GM18858 (cell line): ENCODE data around the gene ACOD1.
"Not testable (repeated sequence)": the region's sequence is repeated elsewhere in the genome, so short reads cannot be mapped to it uniquely, and the experiment has no call there.

Experiments
- ATAC-seq: cut with Tn5 transposase; IDR thresholded peaks from one replicate; pipeline ENCODE4 v1.9.1; 2021; ENCODE audit not compliant: unreplicated experiment

Gene ACOD1

GRCh38 chr13:76950101-76950500 lies 1.8 kb downstream of the ACOD1 start:
- ATAC-seq = no peak

GRCh38 chr13:76953968-76954367 lies 5.7 kb downstream of the ACOD1 start:
- ATAC-seq = no peak

- no peak for ATAC-seq
These were observed 6.2 kb downstream of the ACOD1 start for GRCh38 chr13:76954538-76954937.

- no peak for ATAC-seq
These were observed 6.9 kb downstream of the ACOD1 start for GRCh38 chr13:76955193-76955592.

- ATAC-seq = no peak
These were observed 7.3 kb downstream of the ACOD1 start for GRCh38 chr13:76955661-76956060.

DNA sequence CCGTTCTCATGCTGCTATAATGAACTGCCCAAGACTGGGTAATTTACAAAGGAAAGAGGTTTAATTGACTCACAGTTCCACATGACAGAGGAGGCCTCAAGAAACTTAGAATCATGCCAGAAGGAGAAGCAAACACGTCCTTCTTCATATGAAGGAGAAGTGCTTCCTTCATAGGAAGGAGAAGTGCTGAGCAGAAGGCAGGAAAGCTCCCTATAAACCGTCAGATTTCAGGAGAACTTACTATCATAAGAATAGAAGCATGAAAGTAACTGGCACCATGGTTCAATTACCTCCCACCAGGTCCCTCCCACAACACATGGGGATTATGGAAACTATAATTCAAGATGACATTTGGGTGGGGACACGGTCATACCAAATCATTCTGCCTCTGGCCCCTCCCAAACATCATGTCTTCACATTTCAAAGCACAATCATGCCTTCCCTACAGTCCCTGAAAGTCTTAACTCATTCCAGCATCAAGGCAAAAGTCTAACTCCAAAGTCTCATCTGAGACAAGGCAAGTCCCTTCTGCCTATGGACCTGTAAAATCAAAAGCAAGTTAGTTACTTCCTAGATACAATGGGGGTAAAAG lies 10.6 kb downstream of the ACOD1 start:
- no peak for ATAC-seq

GRCh38 chr13:76959734-76960133 lies 11.4 kb downstream of the ACOD1 start:
- ATAC-seq = not testable (repeated sequence)

DNA sequence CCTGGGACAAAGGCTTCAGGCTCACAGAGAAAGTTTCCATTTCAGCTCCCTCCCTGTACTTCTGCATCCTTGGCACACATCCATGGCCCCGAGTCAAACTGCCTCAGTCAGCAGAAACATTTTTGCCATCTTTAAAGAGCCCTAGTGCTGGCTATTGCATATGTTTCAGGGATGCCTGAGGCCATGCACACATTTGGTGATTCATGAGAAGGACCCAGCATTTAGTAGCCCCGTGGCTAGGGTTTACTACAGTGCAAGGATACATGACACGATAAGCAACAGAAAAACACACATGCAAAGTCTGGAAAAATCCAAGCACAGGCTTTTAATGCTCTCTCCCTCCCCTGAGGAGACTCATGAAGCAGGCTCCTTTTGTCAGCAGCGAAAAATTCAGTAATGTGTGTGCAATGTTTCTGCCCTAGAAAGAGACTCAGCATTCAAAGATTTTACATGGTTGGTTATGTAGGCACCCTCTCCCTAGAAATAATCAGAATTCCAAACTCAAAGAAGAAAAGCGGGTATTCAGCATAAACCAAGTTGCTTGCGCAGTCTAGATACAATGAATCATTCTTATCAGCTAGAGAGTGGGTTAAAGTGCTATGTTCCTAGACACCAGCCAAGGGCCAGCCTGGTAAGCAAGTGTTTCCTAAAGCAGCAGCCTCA lies 17.6 kb downstream of the ACOD1 start:
- no peak for ATAC-seq

DNA sequence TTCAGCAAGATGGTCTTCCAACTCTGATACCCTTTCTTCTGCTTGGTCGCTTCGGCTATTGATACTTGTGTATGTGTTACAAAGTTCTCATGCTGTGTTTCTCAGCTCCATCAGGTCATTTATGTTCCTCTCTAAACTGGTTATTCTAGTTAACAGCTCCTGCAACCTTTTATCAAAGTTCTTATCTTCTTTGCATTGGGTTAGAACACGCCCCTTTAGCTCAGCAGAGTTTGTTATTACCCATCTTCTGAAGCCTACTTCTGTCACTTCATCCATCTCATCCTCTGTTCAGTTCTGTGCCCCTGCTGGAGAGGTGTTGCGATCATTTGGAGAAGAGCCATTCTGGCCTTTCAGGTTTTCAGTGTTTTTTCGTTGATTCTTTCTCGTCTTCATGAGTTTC lies 18.7 kb downstream of the ACOD1 start:
- no peak for ATAC-seq

DNA sequence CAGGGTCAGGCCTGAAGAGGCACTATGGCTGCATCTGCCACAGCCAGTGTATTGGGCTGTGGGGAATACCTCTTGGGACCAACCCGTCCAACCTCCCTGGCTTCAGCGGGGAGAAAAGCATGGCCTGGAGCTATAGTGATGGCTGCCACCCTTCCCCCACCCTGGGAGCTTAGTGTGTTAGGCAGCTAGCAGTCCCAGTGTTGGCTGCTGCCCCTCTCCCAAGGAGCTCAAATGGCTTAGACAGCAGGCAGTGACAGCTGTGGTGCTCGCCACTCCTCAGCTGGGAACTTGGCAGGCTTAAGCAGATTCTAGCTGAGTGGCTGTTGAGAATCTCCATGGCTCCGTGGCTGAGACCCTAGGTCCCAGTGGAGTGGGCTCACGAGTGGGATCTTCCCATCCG lies 19.7 kb downstream of the ACOD1 start:
- no peak for ATAC-seq

DNA sequence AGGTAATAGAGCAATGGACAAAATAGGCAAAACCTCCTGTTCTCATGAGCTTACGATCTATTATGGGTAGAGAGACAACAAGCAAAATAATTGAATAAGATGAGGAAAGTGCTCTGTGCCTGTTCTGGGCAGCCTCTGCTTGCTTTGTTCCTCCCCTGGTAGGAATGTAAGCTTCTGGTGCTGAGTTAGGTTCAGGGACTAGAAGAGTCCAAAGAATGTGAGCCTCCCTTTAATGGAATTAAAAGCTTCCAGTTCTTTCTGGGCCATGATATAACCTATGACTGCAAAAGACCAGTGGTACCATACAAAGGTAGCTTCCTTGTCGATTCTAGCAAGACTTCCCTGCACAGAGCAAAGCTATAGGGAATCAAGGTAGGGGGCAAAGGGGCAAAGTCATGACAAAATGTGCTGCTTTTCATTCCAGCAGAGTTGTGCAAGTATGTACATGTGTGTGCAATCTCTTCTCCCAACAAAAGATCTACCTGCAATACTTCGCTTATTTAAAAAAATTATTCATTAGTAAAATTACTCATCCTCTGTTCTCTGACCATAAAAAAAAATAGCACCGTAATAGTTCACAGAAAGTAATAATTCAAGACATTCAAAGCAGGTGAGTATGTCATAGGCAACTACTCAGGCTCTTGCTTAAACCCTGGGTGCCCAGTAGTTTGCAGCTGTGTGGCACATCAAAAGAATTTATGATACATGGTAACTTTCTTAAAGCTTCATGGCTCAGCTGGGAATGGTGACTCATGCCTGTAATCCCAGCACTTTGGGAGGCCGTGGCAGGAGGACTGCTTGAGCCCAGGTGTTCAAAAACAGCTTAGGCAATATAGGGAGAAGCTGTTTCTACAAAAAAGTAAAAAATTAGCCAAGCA lies 21.4 kb downstream of the ACOD1 start:
- no peak for ATAC-seq

- ATAC-seq = peak; percentile 80
These were observed 22.9 kb downstream of the ACOD1 start for GRCh38 chr13:76971215-76971614.

- ATAC-seq = no peak
These were observed 23.8 kb downstream of the ACOD1 start for GRCh38 chr13:76971851-76972829.

GRCh38 chr13:76973920-76974617 lies 25.8 kb downstream of the ACOD1 start:
- ATAC-seq = no peak

DNA sequence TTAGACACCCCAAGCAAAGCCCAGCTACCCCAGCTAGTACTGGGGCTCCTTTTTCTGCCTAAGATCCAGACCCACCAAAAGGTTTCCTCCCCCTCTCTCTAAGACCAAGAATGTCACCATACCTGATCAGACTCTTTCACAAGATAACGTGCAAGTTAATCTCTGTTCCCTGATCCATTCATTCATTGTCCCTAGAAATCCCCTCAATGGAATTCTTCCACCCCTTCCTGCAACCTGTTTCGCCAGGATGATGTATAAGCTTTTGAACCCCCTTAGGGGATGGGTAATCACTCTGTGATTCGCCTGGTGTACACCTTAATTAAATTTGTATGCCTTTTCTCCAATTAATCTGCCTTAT lies 26.3 kb downstream of the ACOD1 start:
- no peak for ATAC-seq

DNA sequence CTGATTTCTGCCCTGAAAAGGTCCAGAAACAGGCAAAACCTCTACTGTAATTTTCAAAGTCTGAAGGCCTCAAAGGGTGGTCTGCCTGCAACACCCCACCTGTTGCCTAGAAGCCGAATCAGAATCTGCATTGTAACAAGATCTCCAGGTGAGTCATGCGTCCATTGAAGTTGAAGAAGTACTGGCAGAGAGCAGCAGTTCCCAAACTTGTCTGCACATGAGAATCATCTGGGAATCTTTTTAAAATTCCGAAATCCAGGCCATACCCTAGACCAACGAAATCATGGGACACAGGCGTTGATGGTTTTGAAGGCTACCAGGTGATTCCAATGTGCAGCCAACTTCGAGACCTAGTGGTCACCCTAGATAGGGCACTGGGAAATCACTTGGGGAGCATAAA lies 27.6 kb downstream of the ACOD1 start:
- no peak for ATAC-seq

- no peak for ATAC-seq
These were observed 28.2 kb downstream of the ACOD1 start for GRCh38 chr13:76976490-76976889.

GRCh38 chr13:76976929-76977328 lies 28.6 kb downstream of the ACOD1 start:
- ATAC-seq = no peak

- peak; percentile 100 for ATAC-seq
These were observed 31.9 kb downstream of the ACOD1 start for GRCh38 chr13:76980075-76980718.

DNA sequence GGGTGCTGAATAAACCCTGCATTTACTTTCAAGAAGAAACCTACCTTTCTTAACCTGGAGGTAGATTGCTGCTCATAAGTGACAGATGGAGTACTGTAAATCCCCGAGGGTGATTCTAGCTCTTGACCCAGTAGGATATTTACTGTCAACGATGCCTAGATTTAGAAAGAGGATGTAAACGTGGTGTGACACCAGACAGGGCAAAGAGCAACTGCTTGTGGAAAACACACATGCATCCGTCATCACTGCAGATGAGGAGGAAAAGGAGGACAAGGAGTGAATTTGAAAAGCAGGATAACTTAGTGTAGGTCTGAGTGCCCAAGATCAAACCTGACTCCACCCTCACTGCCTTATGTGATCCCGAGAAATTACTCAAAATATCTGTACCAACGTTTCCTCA lies 33.8 kb downstream of the ACOD1 start:
- no peak for ATAC-seq
